ENCODE results near the gene CR1L. TPM values are rescaled to one million over a fixed set of nuclear protein-coding genes. Genes with fewer than 3 reads are reported as not detected.
"Not testable (repeated sequence)": the region's sequence is repeated elsewhere in the genome, so short reads cannot be mapped to it uniquely, and the experiment has no call there.

CR1L gene
- total and polyA plus RNA-seq, 2 experiments from 2014 or later = not detected

DNA sequence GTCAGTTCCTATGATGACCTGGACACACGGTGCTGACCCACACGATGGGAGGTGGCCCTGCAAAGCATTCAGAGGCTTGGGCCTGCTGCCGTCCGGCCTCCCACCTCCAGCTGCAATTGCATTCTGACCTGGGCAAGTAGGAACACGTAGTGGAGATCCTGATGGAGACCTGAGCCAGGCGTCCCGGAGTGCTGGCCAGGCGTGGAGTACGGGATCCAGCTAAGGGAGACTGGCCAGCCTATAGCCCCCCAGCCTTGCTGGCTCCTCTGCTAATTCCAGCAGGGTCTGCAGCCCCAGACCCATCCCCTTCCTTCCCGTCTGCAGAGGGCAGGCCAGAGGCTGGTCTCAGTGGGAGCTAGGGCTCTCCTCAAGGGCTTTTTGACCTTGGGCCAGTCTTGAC is 118.2 kb downstream of the CR1L start:
- DNase-seq (ENCODE audit: low spot score) = no peak
- H3K27me3 ChIP-seq = no peaks in the 10 kb centered on the region
- peaks cover 52% of the 10 kb centered on the region for H3K79me2 ChIP-seq
- H3K9me3 ChIP-seq (ENCODE audit: low read depth) = no peaks in the 10 kb centered on the region
- TF ChIP-seq EZH2phosphoT487 (IDR thresholded peaks at IDR 0.05; ENCODE audit: low read depth, severe bottlenecking, unreplicated experiment) = no peak
- TF ChIP-seq, protein P1, sequence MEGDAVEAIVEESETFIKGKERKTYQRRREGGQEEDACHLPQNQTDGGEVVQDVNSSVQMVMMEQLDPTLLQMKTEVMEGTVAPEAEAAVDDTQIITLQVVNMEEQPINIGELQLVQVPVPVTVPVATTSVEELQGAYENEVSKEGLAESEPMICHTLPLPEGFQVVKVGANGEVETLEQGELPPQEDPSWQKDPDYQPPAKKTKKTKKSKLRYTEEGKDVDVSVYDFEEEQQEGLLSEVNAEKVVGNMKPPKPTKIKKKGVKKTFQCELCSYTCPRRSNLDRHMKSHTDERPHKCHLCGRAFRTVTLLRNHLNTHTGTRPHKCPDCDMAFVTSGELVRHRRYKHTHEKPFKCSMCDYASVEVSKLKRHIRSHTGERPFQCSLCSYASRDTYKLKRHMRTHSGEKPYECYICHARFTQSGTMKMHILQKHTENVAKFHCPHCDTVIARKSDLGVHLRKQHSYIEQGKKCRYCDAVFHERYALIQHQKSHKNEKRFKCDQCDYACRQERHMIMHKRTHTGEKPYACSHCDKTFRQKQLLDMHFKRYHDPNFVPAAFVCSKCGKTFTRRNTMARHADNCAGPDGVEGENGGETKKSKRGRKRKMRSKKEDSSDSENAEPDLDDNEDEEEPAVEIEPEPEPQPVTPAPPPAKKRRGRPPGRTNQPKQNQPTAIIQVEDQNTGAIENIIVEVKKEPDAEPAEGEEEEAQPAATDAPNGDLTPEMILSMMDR (IDR thresholded peaks at IDR 0.05; ENCODE audit: poor library complexity) = no peak
- no peak overlapping the region for H3K4me3 ChIP-seq
- no peak overlapping the region for H3K4me2 ChIP-seq
- no peak overlapping the region for H3K27ac ChIP-seq
- no peaks in the 10 kb centered on the region for H3K9me2 ChIP-seq (replicated peaks; ENCODE audit: insufficient read depth)
- H2AFZ ChIP-seq = no peak overlapping the region
- peaks cover 2% of the 10 kb centered on the region for H3K36me3 ChIP-seq (replicated peaks; ENCODE audit: insufficient read depth, low read depth)
- WGBS (ENCODE audit: low lambda C conversion rate, missing lambda C conversion rate) = 99% methylated on average over 10 of the region's 10 CpGs
- no peaks in the 10 kb centered on the region for H3K4me1 ChIP-seq (ENCODE audit: insufficient read depth)
- peaks cover 1% of the 10 kb centered on the region for H4K20me1 ChIP-seq (ENCODE audit: insufficient read depth, poor library complexity, severe bottlenecking)

DNA sequence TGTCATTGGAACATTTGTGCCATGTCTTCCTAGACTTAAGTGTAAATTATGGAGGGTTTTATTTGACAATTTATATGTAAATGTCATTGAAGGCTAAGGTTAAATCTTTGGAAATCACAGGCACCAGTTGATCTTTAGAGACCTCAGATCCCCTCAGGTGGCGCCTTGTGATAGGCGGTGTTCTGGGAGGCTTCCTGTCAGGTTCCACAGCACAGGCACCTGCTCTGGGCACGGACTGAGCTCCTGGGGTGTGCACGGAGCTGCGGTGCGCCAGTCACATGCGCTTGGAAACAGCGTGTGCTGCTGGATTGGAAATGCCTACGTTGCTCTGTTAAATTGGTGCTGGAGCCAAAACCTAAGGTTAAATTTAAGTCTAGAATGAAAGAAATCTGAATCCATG is 119.0 kb downstream of the CR1L start:
- Histone ChIP-seq H4K20me1 (ENCODE audit: insufficient read depth, poor library complexity, severe bottlenecking) (no peaks in the 10 kb centered on the region), H3K4me3 (no peak overlapping the region), H3K4me2 (no peak overlapping the region), H3K9me3 (ENCODE audit: low read depth) (no peaks in the 10 kb centered on the region), H3K4me1 (ENCODE audit: insufficient read depth) (no peaks in the 10 kb centered on the region), H3K27ac (no peak overlapping the region), H3K9me2 (replicated peaks; ENCODE audit: insufficient read depth) (no peaks in the 10 kb centered on the region), H2AFZ (no peak overlapping the region), H3K79me2 (peaks cover 48% of the 10 kb centered on the region), H3K27me3 (no peaks in the 10 kb centered on the region), H3K36me3 (replicated peaks; ENCODE audit: insufficient read depth, low read depth) (no peaks in the 10 kb centered on the region)
- TF ChIP-seq EZH2 (IDR thresholded peaks at IDR 0.05; ENCODE audit: borderline replicate concordance) = no peak
- TF ChIP-seq EZH2phosphoT487 (IDR thresholded peaks at IDR 0.05; ENCODE audit: low read depth, severe bottlenecking, unreplicated experiment) = no peak
- TF ChIP-seq, protein P1 (IDR thresholded peaks at IDR 0.05; ENCODE audit: poor library complexity) = no peak
- WGBS (ENCODE audit: low lambda C conversion rate, missing lambda C conversion rate) = 93% methylated on average over 9 of the region's 9 CpGs
- DNase-seq (ENCODE audit: low spot score) = no peak

DNA sequence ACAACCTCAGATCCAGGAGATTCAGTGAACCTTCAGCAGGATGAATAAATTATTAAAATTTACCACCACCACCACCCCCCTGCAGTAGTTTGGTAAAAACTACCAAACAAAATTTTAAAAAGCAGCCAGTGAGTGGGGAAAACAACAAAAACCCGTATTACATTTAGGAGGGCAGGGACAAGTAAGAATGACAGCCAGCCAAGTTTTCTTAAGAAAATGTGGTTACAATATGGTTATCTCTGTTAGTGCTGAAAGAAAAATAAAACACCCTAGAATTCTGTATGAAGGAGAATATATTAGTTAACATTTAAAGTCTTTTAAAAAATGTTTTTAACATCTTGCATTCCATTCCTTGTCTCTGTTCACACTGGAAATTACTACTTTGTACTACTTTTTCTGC is 121.6 kb downstream of the CR1L start:
- H3K4me2 ChIP-seq = no peak overlapping the region
- no peak overlapping the region for H3K4me3 ChIP-seq
- H2AFZ ChIP-seq = no peak overlapping the region
- no peaks in the 10 kb centered on the region for H3K36me3 ChIP-seq (replicated peaks; ENCODE audit: insufficient read depth, low read depth)
- peaks cover 51% of the 10 kb centered on the region for H3K79me2 ChIP-seq
- no peaks in the 10 kb centered on the region for H3K9me3 ChIP-seq (ENCODE audit: low read depth)
- DNase-seq (ENCODE audit: low spot score) = no peak
- TF ChIP-seq EZH2 (IDR thresholded peaks at IDR 0.05; ENCODE audit: borderline replicate concordance) (no peak), EZH2phosphoT487 (IDR thresholded peaks at IDR 0.05; ENCODE audit: low read depth, severe bottlenecking, unreplicated experiment) (no peak)
- TF ChIP-seq, protein P1 (IDR thresholded peaks at IDR 0.05; ENCODE audit: poor library complexity) = no peak
- no peaks in the 10 kb centered on the region for H3K4me1 ChIP-seq (ENCODE audit: insufficient read depth)
- no peaks in the 10 kb centered on the region for H3K9me2 ChIP-seq (replicated peaks; ENCODE audit: insufficient read depth)
- no peaks in the 10 kb centered on the region for H3K27me3 ChIP-seq
- no peak overlapping the region for H3K27ac ChIP-seq
- WGBS (ENCODE audit: low lambda C conversion rate, missing lambda C conversion rate) = 100% methylated on average over 1 of the region's 1 CpG
- no peaks in the 10 kb centered on the region for H4K20me1 ChIP-seq (ENCODE audit: insufficient read depth, poor library complexity, severe bottlenecking)

DNA sequence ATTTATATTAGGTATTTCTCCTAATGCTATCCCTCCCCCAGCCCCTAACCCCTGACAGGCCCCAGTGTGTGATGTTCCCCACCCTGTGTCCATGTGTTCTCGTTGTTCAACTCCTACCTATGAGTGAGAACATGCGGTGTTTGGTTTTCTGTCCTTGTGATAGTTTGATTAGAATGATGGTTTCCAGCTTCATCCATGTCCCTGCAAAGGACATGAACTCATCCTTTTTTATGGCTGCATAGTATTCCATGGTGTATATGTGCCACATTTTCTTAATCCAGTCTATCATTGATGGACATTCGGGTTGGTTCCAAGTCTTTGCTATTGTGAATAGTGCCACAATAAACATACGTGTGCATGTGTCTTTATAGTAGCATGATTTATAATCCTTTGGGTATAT is 125.6 kb downstream of the CR1L start:
- not testable (repeated sequence) for H3K9me2 ChIP-seq (replicated peaks; ENCODE audit: insufficient read depth); H3K36me3 ChIP-seq (replicated peaks; ENCODE audit: insufficient read depth, low read depth); DNase-seq (ENCODE audit: low spot score); H4K20me1 ChIP-seq (ENCODE audit: insufficient read depth, poor library complexity, severe bottlenecking); H3K4me1 ChIP-seq (ENCODE audit: insufficient read depth); H3K27ac ChIP-seq; H2AFZ ChIP-seq; H3K27me3 ChIP-seq; H3K9me3 ChIP-seq (ENCODE audit: low read depth); H3K4me2 ChIP-seq; H3K4me3 ChIP-seq
- 100% methylated on average over 4 of the region's 4 CpGs for WGBS (ENCODE audit: low lambda C conversion rate, missing lambda C conversion rate)
- peaks cover 76% of the 10 kb centered on the region for H3K79me2 ChIP-seq

Small RNA genes lying within 50 kb of the gene (small RNA-seq; reads per million reads assigned to genes)
- gene RNA5SP534 = not detected

Other genes with a start within 250 kb of the CR1L start
- 0.17 and 0.36 TPM in 2 replicates for gene CR2, start 190.8 kb upstream of the CR1L start, total RNA-seq
- gene CR2, start 190.8 kb upstream of the CR1L start, polyA plus RNA-seq = 0.50 TPM in 1 of 2 replicates, not detected in the other
- gene CR1, start 149.0 kb upstream of the CR1L start, total RNA-seq = 0.04 and 0.20 TPM in 2 replicates
- not detected in 2 replicates for gene CR1, start 149.0 kb upstream of the CR1L start, polyA plus RNA-seq
- gene CD46, start 106.9 kb downstream of the CR1L start, total RNA-seq = 228 and 235 TPM in 2 replicates
- gene CD46, start 106.9 kb downstream of the CR1L start, polyA plus RNA-seq = 176 and 192 TPM in 2 replicates